Suppressor macrophage (primary cell): Measurements from ENCODE around the gene PRRC2C.
"Not testable (repeated sequence)": the region's sequence is repeated elsewhere in the genome, so short reads cannot be mapped to it uniquely, and the experiment has no call there.

Experiments
- DNase-seq, 4 experiments: peaks; one replicate each; pipeline ENCODE4 v3.0.0-alpha.2; 2020 to 2022

PRRC2C gene

GRCh38 chr1:171588230-171588629 is 102.9 kb downstream of the PRRC2C start:
- no peak for DNase-seq

DNA sequence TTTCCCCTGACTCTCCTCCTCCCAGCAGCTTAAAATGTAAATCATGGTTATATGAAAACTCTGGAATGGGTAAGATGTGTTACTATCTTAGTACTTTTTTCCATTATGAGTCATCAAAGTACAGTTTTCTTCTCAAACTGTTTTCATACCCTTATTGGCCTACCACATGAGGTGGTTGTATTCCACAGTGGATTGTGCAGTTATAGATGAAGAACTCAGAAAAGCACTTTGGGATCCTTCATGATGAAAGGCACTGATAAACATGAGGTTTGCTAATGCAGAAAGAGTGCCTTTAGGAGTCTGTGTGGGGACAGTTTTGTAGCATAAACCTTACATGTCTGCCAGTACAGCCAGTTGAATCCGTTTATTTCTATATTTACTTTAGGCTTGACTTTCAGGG is 104.7 kb downstream of the PRRC2C start:
- no peak for DNase-seq

DNA sequence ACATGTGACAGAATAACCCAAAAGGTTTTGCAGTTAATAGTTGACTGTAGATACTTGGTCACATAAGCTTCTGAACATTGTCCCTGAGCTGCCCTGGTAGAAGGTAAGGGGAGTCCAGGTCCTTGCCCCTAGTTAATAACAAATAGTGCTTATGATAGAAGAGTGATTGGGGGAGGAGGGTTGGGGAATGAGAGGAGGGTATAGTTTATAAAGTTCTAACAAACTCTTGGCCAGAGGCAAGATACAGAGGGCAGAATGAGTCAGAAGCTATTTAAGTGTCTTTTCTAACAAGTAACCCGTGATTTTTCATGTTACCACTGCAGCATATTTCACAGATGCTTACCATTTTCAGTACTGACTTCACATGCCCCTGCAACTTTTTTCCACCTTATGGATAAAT is 110.0 kb downstream of the PRRC2C start:
- no peak for DNase-seq

GRCh38 chr1:171596119-171596518 is 110.8 kb downstream of the PRRC2C start:
- no peak for DNase-seq

- no peak for DNase-seq
Observed at GRCh38 chr1:171596705-171597104, 111.4 kb downstream of the PRRC2C start.

DNA sequence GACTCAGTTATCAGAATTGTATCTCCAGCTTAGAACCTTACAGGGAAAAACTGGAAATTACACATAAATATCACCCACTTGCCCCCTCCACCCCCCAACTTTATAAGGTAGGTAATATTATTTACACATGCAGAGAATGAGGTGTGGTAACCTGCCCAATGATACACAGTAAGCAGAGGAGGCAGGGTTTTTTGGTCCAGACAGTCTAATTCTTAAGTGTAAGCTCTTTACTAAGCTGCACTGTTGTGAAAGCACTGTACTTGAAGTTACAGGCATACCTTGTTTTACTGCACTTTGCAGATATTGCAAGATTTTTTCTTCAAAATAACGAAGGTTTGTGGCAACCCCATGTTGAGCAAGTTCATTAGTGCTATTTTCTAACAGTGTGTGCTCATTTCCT is 111.9 kb downstream of the PRRC2C start:
- no peak for DNase-seq

GRCh38 chr1:171600310-171600709 is 115.0 kb downstream of the PRRC2C start:
- not testable (repeated sequence) for DNase-seq

DNA sequence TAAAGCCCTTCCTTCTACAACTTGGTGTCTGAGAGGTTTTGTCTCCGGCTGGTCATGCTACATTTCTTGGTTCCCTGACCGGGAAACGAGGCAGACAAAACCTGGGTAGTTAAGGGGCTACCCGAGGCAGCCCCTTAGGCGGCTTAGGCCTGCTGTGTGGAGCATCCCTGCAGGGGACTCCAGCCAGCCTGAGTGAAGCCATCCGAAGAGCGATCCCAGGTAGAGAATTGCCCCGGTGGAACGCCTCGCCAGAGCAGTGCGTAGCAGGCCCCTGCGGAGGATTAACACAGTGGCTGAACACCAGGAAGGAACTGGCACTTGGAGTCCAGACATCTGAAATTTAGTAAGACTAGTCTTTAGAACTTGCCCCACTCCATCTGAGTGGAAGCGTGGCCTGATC is 115.5 kb downstream of the PRRC2C start:
- no peak for DNase-seq

- DNase-seq: not testable (repeated sequence)
Observed at GRCh38 chr1:171603042-171603441, 117.7 kb downstream of the PRRC2C start.

- no peak for DNase-seq
Observed at GRCh38 chr1:171606402-171606941, 121.1 kb downstream of the PRRC2C start.

- DNase-seq: peak in 3 of 4 experiments; percentile 17 to 27 (median 20)
Observed at GRCh38 chr1:171610385-171610784, 125.1 kb downstream of the PRRC2C start.

DNA sequence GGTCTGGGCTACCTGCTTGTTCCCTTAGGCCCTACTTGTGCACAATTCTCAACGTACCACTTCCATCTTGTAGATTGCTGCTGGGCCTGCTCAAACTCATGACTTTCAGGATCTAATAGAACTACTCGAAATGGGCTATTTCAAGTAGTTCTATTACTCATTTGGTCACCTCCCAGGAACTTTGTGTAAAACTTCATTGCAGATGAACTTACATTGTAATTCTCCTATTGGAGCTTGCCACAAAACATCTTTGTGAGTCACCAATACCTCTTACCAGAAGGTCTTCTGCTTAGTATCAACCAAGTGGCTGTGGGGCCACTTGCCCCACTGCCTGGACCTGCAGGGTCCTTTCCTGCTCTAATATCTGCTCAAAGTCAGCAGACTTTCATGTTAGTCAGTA is 126.0 kb downstream of the PRRC2C start:
- DNase-seq: no peak

- no peak for DNase-seq
Observed at GRCh38 chr1:171613282-171613681, 128.0 kb downstream of the PRRC2C start.

DNA sequence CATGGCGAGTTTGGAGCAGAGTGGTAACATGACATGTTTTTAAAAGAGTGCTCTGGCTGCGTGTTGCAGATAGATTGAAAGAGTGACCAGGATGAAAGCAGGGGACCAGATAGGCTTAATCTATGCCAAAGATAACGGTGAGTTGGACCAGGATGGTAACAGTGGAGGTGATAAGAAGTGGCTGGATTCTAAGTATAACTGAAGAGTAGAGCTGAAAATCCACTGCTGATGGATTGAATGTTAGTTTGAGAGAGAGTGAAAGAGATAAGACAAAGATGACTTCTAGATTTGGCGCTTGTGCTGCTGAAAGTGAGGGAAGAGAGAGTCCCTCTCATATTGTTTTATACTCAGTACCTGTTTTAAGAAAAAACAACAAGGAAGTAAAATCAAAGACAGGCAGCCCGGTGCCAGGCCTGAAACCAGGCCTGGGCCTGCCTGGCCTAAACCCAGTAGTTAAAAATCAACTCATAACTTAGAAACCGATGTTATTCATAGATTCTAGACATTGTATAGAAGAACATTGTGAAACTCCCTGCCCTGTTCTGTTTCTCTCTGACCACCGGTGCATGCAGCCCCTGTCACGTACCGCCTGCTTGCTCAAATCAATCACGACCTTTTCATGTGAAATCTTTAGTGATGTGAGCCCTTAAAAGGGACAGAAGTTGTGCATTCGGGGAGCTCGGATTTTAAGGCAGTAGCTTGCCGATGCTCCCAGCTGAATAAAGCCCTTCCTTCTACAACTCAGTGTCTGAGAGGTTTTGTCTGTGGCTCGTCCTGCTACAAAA is 130.0 kb downstream of the PRRC2C start:
- not testable (repeated sequence) for DNase-seq

- DNase-seq: no peak
Observed at GRCh38 chr1:171616586-171616985, 131.3 kb downstream of the PRRC2C start.

GRCh38 chr1:171622152-171622462 is 136.8 kb downstream of the PRRC2C start, which contains the start of gene MYOCOS:
Gene MYOCOS (plus strand): TSS chr1:171622243. CDS start chr1:171623884, 1,641 bp downstream.
- DNase-seq: no peak

GRCh38 chr1:171623651-171624331 is 138.5 kb downstream of the PRRC2C start:
- no peak for DNase-seq

GRCh38 chr1:171625225-171625624 is 139.9 kb downstream of the PRRC2C start:
- DNase-seq: no peak

DNA sequence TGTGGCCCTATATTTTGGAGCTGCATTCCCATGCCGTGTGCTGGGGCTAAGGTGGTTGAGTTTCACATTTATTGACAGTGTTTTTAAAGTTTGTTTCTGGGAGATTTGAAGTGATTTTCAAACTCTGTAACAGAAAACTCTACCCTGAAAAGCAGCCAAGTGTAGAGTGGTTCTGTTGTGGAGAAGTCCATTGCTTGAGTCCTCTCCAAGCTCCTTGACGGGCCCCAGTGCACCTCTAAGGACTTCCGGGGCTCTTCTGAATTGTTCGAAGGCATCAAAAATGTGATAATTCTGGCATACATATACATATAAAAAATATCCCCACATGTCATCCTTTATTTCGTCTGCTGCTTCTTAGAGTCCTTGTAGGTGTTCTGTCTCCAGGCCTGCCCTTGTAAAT is 141.7 kb downstream of the PRRC2C start:
- DNase-seq: no peak

GRCh38 chr1:171628225-171628624 is 142.9 kb downstream of the PRRC2C start:
- DNase-seq: no peak

GRCh38 chr1:171635661-171636060 is 150.3 kb downstream of the PRRC2C start:
- DNase-seq: no peak

- DNase-seq: no peak
Observed at GRCh38 chr1:171636141-171636540, 150.8 kb downstream of the PRRC2C start.

DNA sequence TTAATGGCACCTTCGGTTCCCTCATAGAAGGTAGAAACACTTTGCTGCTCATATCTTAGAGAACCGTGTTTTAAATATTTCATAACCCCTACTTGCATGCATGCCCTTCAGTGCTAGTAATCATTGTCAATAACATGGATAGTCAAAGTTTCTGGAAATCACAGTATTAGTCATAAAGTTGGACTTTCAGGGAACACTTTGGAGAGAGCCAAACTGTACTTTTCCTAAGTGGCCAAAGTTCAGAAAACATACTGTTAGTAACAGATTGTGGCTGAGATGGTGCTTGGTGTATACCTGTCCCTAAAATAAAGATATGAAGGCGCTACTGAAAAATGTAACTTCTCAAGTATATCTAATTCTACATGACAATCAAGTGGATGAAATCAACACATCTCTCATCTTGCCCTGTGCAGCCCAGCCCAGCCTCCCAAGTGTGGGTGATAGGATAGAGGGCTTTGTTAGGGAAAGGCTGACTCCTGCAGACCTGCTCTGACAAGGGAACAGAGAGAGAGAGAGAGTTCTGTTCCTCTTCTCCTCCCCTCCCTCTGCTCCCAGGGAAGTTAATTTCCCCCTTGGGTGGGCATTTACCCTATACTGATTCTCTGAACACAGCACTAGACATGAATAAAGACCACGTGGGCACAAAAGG is 152.7 kb downstream of the PRRC2C start:
- no peak for DNase-seq
